Cardiac muscle cell (in vitro differentiated cells and primary cell): Measurements from ENCODE around the gene LHX8. TPM values are rescaled to one million over a fixed set of nuclear protein-coding genes. Genes with fewer than 3 reads are reported as not detected.
"Not testable (repeated sequence)": the region's sequence is repeated elsewhere in the genome, so short reads cannot be mapped to it uniquely, and the experiment has no call there.

Experiments
- DNase-seq, 2 donors: peaks; one replicate each; pipeline versions ENCODE4 v3.0.0 to v3.0.0-alpha.2; 2010 to 2017; ENCODE audit warnings: low read depth in 1 of 2, low spot score in 1 of 2
- H3K27ac ChIP-seq: fragments of 200-600 bp; sonication (generic); 2 replicates; pipeline ENCODE4 v1.5.1; 2016
- H3K27me3 ChIP-seq: fragments of 200-600 bp; sonication (generic); 2 replicates; pipeline ENCODE4 v1.6.0; 2016; ENCODE audit warnings: control low read depth
- H3K36me3 ChIP-seq: fragments of 200-600 bp; sonication (generic); 2 replicates; pipeline ENCODE4 v1.5.1; 2016; ENCODE audit warnings: control low read depth
- H3K4me1 ChIP-seq: fragments of 200-600 bp; sonication (generic); 2 replicates; pipeline ENCODE4 v1.8.1; 2017; ENCODE audit warnings: low read depth, mild to moderate bottlenecking, mixed run types
- H3K4me3 ChIP-seq: fragments of 200-600 bp; sonication (generic); 2 replicates; pipeline ENCODE4 v1.5.1; 2016; ENCODE audit warnings: mild to moderate bottlenecking
- H3K9me3 ChIP-seq: fragments of 200-600 bp; sonication (generic); 2 replicates; pipeline ENCODE4 v1.5.1; 2017; ENCODE audit warnings: low read depth, mild to moderate bottlenecking, control low read depth
- polyA plus RNA-seq: library from polyadenylated mRNA; unstranded; fragments of >200 nt; fragmentation: Nextera tagmentation; extraction: Ambion mirVana; gene quantifications from 2 replicates; pipeline ENCODE4 v1.2.1, GENCODE V29; 2016
- total RNA-seq: library from RNA; depleted of rRNA; stranded (reverse); fragments of >200 nt; gene quantifications from 2 replicates; pipeline ENCODE4 v1.2.3, GENCODE V29; 2016
- TF ChIP-seq, protein P1 (sequence below): IDR thresholded peaks from 2 replicates; pipeline ENCODE4 v1.5.1; 2012; ENCODE audit warnings: low read depth, mild to moderate bottlenecking, low read length

The LHX8 gene
- total and polyA plus RNA-seq, 2 experiments from 2014 or later, result 0.18 to 1.9 TPM

DNA sequence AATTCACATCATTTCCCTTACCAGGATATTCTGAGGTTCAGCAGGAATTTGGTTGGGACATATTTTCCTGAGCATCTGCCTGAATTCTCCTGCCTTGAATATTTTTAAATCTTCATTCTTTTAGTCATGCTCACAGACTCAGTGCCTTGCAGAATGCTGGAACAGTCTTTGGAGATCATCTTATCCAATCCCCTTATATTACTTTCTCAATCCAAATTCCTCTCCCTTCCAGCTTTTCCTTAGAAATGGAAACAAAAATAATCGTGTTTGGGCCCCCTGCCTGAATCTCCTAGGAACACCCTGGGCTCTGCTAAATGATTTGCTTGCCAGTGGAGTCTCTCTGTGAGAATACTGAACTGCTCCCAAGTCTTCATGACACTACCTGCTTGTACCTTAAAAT is 38.4 kb downstream of the LHX8 start:
- Histone ChIP-seq H3K27ac (peak overlapping the region; percentile 59), H3K4me1 (peaks cover 7% of the 10 kb centered on the region), H3K27me3 (no peaks in the 10 kb centered on the region), H3K4me3 (no peak overlapping the region), H3K9me3 (no peaks in the 10 kb centered on the region), H3K36me3 (no peaks in the 10 kb centered on the region)
- TF ChIP-seq, protein P1, sequence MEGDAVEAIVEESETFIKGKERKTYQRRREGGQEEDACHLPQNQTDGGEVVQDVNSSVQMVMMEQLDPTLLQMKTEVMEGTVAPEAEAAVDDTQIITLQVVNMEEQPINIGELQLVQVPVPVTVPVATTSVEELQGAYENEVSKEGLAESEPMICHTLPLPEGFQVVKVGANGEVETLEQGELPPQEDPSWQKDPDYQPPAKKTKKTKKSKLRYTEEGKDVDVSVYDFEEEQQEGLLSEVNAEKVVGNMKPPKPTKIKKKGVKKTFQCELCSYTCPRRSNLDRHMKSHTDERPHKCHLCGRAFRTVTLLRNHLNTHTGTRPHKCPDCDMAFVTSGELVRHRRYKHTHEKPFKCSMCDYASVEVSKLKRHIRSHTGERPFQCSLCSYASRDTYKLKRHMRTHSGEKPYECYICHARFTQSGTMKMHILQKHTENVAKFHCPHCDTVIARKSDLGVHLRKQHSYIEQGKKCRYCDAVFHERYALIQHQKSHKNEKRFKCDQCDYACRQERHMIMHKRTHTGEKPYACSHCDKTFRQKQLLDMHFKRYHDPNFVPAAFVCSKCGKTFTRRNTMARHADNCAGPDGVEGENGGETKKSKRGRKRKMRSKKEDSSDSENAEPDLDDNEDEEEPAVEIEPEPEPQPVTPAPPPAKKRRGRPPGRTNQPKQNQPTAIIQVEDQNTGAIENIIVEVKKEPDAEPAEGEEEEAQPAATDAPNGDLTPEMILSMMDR, result no peak
- no peak for DNase-seq

DNA sequence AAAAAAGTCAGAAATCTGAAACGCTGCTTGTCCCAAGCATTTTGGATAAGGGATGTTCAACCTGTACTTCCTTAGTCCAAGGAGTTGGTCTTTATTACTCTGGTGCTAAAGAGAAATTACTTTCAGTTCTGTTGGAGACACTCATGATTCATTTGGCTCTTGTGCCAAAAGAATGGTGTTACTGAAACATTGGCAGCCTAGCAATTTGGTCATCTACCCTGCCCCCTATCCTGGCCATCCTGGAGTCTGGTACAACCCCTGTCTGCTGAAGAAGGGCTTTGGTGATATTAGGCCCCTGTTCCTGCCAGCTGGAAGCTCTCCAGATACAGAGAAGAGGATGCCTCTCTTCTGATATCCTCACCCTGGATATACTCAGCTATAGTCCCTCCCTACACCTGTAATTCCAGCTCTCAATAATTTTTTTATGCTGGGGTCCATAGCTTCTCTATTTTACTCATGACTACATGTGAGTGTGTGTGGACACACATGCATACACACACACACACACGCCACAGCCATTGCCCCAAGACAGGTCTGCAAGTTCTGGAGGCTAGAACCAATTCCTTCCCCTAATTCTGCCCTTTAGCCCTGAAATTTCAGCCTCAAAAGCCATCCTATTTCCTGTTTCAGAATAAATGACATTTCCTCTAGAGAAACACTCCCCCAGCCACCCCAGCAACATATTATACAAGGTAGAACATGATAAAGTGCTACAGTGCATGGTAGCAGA is 40.0 kb downstream of the LHX8 start:
- no peak for DNase-seq
- H3K36me3 ChIP-seq, result no peaks in the 10 kb centered on the region
- TF ChIP-seq, protein P1, result no peak
- no peaks in the 10 kb centered on the region for H3K9me3 ChIP-seq
- no peak overlapping the region for H3K27ac ChIP-seq
- no peak overlapping the region for H3K4me3 ChIP-seq
- peaks cover 7% of the 10 kb centered on the region for H3K4me1 ChIP-seq
- H3K27me3 ChIP-seq, result no peaks in the 10 kb centered on the region

DNA sequence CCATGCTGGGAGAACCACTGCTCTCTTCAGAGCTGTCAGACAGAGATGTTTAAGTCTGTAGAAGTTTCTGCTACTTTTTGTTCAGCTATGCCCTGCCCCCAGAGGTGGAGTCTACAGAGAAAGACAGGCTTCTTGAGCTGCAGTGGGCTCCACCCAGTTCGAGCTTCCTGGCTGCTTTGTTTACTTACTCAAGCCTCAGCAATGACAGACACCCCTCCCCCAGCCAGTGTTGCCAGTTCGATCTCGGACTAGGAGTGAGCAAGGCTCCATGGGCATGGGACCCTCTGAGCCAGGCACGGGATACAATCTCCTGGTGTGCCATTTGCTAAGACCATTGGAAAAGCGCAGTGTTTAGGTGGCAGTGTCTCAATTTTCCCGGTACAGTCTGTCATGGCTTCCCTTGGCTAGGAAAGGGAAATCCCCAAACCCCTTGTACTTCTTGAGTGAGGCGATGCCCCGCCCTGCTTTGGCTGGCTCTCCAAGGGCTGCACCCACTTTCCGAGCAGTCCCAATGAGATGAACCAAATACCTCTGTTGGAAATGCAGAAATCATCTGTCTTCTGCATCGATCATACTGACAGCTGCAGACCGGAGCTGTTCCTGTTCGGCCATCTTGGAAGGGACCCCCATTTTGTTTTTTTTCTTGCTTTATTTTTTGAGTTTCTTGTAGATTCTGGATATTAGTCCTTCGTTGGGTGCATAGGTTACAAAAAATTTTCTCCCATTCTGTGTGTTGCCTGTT is 47.2 kb downstream of the LHX8 start:
- H3K4me3 ChIP-seq, H3K4me1 ChIP-seq, H3K36me3 ChIP-seq, DNase-seq, H3K27me3 ChIP-seq, H3K27ac ChIP-seq, H3K9me3 ChIP-seq: not testable (repeated sequence)

DNA sequence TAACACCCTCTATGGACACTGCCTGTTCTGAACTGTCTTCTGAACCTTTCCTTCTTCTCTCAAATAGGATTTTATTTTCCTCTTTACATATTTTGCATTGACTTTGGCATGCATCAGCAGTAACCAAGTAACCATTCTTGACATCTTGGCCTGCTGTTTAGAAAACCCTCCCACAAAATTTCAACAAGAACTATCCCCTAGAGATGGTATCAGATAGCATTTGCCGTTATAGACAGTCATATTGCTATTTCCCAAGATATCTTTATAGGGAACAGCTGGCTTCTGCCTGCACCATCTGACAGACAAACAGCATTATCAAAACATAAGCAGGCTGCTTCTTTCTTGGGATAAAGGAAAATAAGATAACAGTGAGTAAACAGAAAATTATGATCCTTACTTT is 54.7 kb downstream of the LHX8 start:
- no peak overlapping the region for H3K27ac ChIP-seq
- H3K9me3 ChIP-seq, result no peaks in the 10 kb centered on the region
- H3K27me3 ChIP-seq, result peaks cover 3% of the 10 kb centered on the region
- TF ChIP-seq, protein P1, result no peak
- H3K36me3 ChIP-seq, result no peaks in the 10 kb centered on the region
- H3K4me3 ChIP-seq, result no peak overlapping the region
- H3K4me1 ChIP-seq, result no peaks in the 10 kb centered on the region
- no peak for DNase-seq

DNA sequence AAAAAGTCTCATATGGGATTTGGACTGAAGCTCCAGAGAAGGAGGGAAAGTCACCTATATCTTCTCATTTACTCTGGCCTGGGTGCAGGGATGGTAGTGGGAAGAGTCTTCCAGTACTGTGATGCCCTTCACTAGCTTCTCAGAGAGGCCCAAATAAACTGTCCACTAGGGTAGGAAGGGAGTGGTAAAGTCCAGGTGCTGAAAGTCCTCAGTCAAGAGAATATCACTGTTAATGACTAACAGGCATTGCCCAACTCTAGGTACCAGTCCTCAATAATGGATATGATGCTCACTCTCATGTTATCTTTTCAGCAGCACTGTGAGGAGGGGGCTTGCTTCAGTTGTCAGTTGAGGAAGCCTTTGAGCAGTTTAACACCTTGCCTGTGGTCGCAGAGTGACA is 64.0 kb downstream of the LHX8 start:
- H3K9me3 ChIP-seq, result no peaks in the 10 kb centered on the region
- no peak for DNase-seq
- H3K4me1 ChIP-seq, result peaks cover 6% of the 10 kb centered on the region
- H3K4me3 ChIP-seq, result no peak overlapping the region
- TF ChIP-seq, protein P1, result no peak
- peaks cover 3% of the 10 kb centered on the region for H3K27me3 ChIP-seq
- H3K27ac ChIP-seq, result no peak overlapping the region
- no peaks in the 10 kb centered on the region for H3K36me3 ChIP-seq

DNA sequence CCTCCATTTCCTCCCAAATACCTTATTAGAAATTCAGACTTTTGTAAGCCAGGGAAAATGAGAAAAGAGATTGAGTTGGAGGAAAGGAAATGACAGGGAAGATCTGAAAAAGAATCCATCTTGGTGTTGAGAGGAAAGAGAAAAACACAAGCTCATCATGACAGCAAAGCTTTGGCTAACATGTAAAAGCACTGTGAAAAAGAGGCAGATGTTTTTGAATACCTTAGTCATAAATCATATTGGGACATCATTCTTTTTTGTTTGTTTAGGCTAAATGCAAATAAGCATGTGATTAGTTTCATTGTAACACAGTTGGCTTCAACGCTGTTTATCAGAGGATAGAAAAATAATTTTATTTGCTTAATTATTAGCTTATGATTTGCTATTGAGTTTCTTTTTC is 64.6 kb downstream of the LHX8 start:
- no peak overlapping the region for H3K27ac ChIP-seq
- TF ChIP-seq, protein P1, result no peak
- H3K4me3 ChIP-seq, result no peak overlapping the region
- H3K9me3 ChIP-seq, result no peaks in the 10 kb centered on the region
- H3K27me3 ChIP-seq, result no peaks in the 10 kb centered on the region
- DNase-seq, result no peak
- H3K36me3 ChIP-seq, result no peaks in the 10 kb centered on the region
- peaks cover 6% of the 10 kb centered on the region for H3K4me1 ChIP-seq
